GM12874 (cell line): ENCODE measurements around the gene SKA2.

Experiments used
- TF ChIP-seq, protein P1 (sequence below): IDR thresholded peaks from 2 replicates; pipeline ENCODE4 v1.5.1; 2011; ENCODE audit warnings: low read depth, mild to moderate bottlenecking, control low read depth, low read length, moderate library complexity; ENCODE audit not compliant: insufficient read depth

The SKA2 gene

DNA sequence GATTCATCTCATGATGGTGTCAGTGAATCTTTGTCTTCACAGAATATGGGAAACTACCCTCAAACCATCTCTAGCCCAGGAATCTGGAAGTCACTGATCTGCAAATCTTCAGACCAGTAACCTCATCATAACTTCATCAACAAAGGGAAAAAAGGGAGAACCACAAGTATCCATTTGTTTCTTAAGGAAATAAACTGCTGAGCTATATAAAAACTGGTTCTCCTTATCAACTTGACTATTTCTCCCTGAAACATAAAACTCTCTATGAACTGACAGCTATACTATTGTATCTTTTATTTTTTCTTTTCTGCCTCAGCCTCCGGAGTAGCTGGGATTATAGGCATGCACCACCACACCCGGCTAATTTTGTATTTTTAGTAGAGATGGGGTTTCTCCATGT is 87.6 kb downstream of the SKA2 start:
- TF ChIP-seq, protein P1, sequence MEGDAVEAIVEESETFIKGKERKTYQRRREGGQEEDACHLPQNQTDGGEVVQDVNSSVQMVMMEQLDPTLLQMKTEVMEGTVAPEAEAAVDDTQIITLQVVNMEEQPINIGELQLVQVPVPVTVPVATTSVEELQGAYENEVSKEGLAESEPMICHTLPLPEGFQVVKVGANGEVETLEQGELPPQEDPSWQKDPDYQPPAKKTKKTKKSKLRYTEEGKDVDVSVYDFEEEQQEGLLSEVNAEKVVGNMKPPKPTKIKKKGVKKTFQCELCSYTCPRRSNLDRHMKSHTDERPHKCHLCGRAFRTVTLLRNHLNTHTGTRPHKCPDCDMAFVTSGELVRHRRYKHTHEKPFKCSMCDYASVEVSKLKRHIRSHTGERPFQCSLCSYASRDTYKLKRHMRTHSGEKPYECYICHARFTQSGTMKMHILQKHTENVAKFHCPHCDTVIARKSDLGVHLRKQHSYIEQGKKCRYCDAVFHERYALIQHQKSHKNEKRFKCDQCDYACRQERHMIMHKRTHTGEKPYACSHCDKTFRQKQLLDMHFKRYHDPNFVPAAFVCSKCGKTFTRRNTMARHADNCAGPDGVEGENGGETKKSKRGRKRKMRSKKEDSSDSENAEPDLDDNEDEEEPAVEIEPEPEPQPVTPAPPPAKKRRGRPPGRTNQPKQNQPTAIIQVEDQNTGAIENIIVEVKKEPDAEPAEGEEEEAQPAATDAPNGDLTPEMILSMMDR = no peak

DNA sequence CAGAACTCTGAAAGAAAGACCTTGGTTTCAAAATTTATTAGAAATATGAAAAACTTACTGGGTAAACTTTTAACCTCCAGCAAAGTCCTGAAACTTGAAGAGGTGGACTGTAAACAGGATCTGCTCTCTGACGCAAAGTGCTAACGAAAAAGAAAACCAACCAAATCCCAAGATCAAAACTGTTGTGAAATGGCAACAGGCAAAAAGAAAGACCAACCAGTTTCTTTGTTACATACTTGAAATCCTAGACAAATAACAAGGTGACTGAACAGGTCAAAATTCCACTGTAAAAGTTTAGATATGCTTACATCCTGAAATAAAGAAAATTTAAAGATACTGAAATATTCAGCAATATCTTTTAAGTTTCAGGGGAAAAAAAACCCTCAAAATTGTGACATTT is 92.5 kb downstream of the SKA2 start:
- TF ChIP-seq, protein P1 = no peak
